ENCODE data around the gene ZSCAN31. TPM values are rescaled to one million over a fixed set of nuclear protein-coding genes. Genes with fewer than 3 reads are reported as not detected.
"Not testable (repeated sequence)": the region's sequence is repeated elsewhere in the genome, so short reads cannot be mapped to it uniquely, and the experiment has no call there.

Gene ZSCAN31
- total RNA-seq, 1 donor, result 3.5 TPM

DNA sequence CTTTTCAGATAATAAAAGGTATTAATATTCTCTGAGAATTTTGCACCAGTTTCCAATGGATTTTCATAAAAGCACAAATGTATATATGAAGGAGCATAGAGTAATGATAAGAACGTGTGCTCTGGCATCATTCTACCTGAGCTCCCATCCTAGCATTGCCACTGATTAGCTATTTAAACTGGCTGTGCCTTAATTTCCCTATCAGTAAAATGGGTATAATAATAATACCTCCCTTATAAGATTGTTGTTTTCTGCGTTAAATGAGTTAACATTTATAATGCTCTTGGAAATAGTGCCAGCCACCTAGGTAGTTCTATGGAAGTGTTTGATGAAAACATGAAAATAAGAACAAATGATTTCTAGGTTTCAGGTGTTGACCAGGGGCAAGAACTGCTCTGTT lies 25.0 kb upstream of the ZSCAN31 start:
- no peak overlapping the region for H3K4me3 ChIP-seq (ENCODE audit: low read depth, low read length)
- TF ChIP-seq, protein P1, sequence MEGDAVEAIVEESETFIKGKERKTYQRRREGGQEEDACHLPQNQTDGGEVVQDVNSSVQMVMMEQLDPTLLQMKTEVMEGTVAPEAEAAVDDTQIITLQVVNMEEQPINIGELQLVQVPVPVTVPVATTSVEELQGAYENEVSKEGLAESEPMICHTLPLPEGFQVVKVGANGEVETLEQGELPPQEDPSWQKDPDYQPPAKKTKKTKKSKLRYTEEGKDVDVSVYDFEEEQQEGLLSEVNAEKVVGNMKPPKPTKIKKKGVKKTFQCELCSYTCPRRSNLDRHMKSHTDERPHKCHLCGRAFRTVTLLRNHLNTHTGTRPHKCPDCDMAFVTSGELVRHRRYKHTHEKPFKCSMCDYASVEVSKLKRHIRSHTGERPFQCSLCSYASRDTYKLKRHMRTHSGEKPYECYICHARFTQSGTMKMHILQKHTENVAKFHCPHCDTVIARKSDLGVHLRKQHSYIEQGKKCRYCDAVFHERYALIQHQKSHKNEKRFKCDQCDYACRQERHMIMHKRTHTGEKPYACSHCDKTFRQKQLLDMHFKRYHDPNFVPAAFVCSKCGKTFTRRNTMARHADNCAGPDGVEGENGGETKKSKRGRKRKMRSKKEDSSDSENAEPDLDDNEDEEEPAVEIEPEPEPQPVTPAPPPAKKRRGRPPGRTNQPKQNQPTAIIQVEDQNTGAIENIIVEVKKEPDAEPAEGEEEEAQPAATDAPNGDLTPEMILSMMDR (IDR thresholded peaks at IDR 0.05; ENCODE audit: insufficient read depth, low read depth, low read length), result no peak
- no peak for DNase-seq (ENCODE audit: low read depth)

DNA sequence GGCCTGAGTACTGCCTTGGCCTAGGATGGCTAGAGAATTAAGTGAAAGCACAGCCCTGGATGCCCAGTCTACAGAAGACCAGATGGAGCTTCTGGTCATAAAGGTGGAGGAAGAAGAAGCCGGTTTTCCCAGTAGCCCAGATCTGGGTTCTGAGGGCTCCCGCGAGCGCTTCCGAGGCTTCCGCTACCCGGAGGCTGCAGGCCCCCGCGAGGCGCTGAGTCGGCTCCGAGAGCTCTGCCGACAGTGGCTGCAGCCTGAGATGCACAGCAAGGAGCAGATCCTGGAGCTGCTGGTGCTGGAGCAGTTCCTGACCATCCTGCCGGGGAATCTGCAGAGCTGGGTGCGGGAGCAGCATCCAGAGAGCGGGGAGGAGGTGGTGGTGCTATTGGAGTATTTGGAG lies 23.6 kb upstream of the ZSCAN31 start:
- H3K4me3 ChIP-seq (ENCODE audit: low read depth, low read length); DNase-seq (ENCODE audit: low read depth): not testable (repeated sequence)

DNA sequence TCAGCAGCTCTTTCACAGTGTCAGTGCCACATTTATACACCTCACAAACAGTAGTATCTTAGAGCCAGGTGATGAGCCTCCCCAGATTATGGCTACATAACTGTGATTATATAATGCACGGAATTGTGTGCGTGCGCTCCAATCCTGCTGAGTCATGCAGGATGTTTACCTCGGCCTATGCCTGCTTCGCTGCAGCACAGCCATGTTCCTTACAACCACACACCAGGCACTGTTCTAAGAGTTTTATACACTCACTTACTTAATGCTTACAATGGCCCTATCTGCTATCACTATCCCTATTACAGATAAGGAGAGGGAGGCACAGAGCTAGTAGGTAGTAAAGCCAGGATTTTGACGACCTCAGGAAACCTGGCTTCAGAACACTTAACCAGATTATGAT lies 21.1 kb upstream of the ZSCAN31 start:
- peak; percentile 54 for DNase-seq (ENCODE audit: low read depth)
- H3K4me3 ChIP-seq (ENCODE audit: low read depth, low read length), result no peak overlapping the region
- TF ChIP-seq, protein P1 (IDR thresholded peaks at IDR 0.05; ENCODE audit: insufficient read depth, low read depth, low read length), result no peak

DNA sequence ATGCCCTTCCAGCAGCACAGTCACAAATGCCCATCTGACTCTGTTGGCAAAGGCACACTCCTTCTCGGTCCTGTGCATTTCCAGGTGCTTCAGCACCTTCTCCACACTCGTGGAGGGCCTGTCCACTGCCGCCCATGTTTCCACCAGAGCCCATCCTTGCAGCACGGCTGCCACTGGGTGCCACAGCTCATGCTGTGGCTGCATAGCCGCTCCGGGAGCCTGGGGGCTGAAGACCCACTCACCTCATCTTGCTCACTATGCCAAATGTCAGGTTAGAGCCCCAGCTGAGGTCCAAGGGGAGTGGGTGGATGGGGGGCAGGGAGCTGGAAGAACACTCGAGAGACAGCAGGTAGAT lies 20.7 kb upstream of the ZSCAN31 start:
- H3K4me3 ChIP-seq (ENCODE audit: low read depth, low read length), result no peak overlapping the region
- no peak for DNase-seq (ENCODE audit: low read depth)
- TF ChIP-seq, protein P1 (IDR thresholded peaks at IDR 0.05; ENCODE audit: insufficient read depth, low read depth, low read length), result no peak

DNA sequence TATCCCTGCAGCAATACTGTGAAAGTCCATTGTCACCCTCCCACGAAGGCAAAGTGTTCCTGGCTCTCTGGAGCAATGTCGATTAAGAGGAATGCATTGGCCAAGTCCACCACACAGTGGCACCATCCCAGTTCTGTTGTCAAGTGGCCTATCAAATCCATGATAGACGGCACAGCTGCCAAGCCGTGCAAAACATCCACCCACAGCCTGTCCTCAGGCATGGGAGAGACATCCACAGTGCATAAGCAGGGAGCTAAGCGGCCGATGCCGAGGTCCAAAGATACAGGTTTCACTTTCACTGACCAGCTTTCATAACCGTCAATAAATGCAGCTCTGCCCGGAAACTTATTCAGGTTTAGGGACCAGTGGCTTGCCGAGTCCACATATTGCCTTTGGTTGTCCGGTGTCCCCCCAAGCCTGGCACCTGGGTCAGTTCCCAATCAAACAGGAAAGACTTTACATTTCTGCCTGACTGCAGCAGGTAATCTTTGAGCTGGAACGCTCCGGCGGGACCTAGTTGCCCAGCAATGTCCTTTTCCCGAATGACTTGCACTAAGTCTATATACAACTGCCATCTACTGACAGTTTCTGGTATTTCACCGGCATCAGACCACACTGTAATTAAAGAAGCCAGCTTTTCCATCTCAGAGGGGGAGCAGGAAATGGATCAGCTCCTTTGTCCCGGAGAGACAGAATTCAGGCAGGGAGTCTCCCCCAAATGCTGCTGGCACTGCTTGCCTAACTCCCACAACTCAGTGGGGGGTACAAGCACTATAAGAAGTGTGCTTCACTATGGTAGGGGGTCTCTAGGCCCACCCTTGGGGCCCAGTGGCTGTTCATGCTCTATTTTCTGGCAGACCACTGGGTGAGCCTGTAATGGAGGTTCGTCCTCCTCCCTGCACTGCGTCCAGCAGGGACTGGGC lies 20.1 kb upstream of the ZSCAN31 start:
- TF ChIP-seq, protein P1 (IDR thresholded peaks at IDR 0.05; ENCODE audit: insufficient read depth, low read depth, low read length), result peak; percentile 86
- H3K4me3 ChIP-seq (ENCODE audit: low read depth, low read length), result peak overlapping the region; percentile 78
- peak; percentile 93 for DNase-seq (ENCODE audit: low read depth)

DNA sequence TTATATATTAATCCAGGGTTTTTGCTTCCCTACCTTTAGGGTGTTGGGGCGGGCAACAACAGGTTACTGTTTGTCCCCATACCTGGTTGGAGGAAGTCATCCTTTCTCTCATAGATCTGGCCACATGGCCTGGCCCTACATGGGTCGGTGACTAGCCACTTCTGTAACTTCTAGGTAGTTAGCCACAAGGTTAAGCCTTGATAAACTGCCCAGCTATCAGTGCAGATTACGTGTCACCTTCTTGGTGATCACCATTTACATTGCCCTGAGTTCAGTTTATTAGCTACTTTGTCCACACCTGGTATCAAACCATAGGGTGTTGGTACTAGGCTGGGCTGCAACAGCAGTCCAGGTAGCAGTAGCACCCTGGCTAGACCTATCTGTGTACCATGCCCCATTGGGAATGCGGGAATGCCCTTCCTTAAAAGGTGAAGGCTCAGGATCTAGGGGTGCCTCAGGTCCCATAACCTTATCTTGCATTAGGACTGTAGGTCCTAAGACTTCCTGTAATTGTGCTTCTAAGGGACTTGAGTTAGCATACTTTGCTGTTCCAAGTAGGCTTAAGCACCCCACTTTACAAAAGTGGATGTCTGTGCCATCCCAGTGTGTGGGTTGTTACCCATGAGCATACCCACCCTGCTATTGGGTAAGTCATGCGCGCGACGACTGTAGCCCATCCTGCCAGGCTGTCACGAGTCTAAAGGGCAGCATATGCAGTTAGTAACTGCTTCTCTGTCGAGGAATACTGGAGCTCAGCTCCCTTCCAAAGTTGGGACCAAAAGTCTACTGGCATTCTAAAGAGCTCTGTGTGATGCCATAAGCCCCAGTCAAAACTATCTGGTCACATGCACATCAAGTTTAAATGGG lies 19.0 kb upstream of the ZSCAN31 start:
- no peak overlapping the region for H3K4me3 ChIP-seq (ENCODE audit: low read depth, low read length)
- TF ChIP-seq, protein P1 (IDR thresholded peaks at IDR 0.05; ENCODE audit: insufficient read depth, low read depth, low read length), result no peak

More for the DNA sequence above, 19.0 kb upstream of the ZSCAN31 start:
- no peak for DNase-seq (ENCODE audit: low read depth)
